Nephron (organoid): Measurements from ENCODE around the gene BAD.

Experiments used
- H3K27ac Mint-ChIP-seq, 3 experiments: 2 replicates each; pipeline ENCODE4 v1.8.0; 2020; ENCODE audit warnings: mixed read lengths in 3 of 3, mild to moderate bottlenecking in 2 of 3, moderate library complexity in 1 of 3
- H3K27me3 Mint-ChIP-seq: 2 replicates; pipeline ENCODE4 v1.8.0; 2021; ENCODE audit warnings: low read depth, mild to moderate bottlenecking, moderate library complexity, mixed read lengths
- H3K36me3 Mint-ChIP-seq: 2 replicates; pipeline ENCODE4 v1.8.0; 2020; ENCODE audit warnings: low read depth, mixed read lengths
- H3K4me1 Mint-ChIP-seq: 2 replicates; pipeline ENCODE4 v1.8.0; 2020; ENCODE audit warnings: mixed read lengths
- H3K4me3 Mint-ChIP-seq, 3 experiments: 2 replicates each; pipeline ENCODE4 v1.8.0; 2020; ENCODE audit warnings: mild to moderate bottlenecking in 3 of 3, mixed read lengths in 3 of 3, moderate library complexity in 2 of 3
- H3K9me3 Mint-ChIP-seq: 2 replicates; pipeline ENCODE4 v1.8.0; 2020; ENCODE audit warnings: mixed read lengths
- CTCF ChIP-seq, 3 experiments: fragments of 200-600 bp; sonication (generic); IDR thresholded peaks; one replicate each; pipeline ENCODE4 v1.5.0; 2021; ENCODE audit warnings: antibody characterized with exemption in 3 of 3; ENCODE audit not compliant: unreplicated experiment in 3 of 3

BAD gene

DNA sequence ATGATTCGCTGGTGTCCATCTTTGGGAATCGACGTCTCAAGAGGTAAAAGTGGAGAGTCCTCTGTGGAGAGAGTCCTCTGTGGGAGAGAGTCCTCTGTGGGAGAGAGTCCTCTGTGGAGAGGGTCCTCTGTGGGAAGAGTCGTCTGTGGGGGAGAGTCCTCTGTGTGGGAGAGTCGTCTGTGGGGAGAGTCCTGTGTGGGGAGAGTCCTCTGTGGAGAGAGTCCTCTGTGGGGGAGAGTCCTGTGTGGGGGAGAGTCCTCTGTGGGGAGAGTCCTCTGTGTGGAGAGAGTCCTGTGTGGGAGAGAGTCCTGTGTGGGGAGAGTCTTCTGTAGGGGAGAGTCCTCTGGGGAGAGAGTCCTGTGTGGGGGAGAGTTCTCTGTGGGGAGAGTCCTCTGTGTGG lies 36.6 kb upstream of the BAD start:
- Mint-ChIP-seq H3K27me3 (no peaks in the 10 kb centered on the region), H3K4me1 (peaks cover 16% of the 10 kb centered on the region), H3K36me3 (peaks cover 9% of the 10 kb centered on the region), H3K9me3 (no peaks in the 10 kb centered on the region), H3K4me3 (peak overlapping the region; percentile 64 to 77 (median 76)), H3K27ac (peak overlapping the region in 1 of 3 experiments; percentile 29)
- no peak for TF ChIP-seq CTCF (IDR thresholded peaks at IDR 0.05; ENCODE audit: unreplicated experiment in 3 of 3)

- H3K36me3 Mint-ChIP-seq = peaks cover 9% of the 10 kb centered on the region
- no peak for TF ChIP-seq CTCF (IDR thresholded peaks at IDR 0.05; ENCODE audit: unreplicated experiment in 3 of 3)
- H3K27me3 Mint-ChIP-seq = no peaks in the 10 kb centered on the region
- H3K4me1 Mint-ChIP-seq = peaks cover 16% of the 10 kb centered on the region
- no peaks in the 10 kb centered on the region for H3K9me3 Mint-ChIP-seq
- peak overlapping the region in 1 of 3 experiments; percentile 49 for H3K27ac Mint-ChIP-seq
- H3K4me3 Mint-ChIP-seq = peak overlapping the region; percentile 64 to 77 (median 76)
These were observed 36.1 kb upstream of the BAD start for GRCh38 chr11:64320556-64320955.

DNA sequence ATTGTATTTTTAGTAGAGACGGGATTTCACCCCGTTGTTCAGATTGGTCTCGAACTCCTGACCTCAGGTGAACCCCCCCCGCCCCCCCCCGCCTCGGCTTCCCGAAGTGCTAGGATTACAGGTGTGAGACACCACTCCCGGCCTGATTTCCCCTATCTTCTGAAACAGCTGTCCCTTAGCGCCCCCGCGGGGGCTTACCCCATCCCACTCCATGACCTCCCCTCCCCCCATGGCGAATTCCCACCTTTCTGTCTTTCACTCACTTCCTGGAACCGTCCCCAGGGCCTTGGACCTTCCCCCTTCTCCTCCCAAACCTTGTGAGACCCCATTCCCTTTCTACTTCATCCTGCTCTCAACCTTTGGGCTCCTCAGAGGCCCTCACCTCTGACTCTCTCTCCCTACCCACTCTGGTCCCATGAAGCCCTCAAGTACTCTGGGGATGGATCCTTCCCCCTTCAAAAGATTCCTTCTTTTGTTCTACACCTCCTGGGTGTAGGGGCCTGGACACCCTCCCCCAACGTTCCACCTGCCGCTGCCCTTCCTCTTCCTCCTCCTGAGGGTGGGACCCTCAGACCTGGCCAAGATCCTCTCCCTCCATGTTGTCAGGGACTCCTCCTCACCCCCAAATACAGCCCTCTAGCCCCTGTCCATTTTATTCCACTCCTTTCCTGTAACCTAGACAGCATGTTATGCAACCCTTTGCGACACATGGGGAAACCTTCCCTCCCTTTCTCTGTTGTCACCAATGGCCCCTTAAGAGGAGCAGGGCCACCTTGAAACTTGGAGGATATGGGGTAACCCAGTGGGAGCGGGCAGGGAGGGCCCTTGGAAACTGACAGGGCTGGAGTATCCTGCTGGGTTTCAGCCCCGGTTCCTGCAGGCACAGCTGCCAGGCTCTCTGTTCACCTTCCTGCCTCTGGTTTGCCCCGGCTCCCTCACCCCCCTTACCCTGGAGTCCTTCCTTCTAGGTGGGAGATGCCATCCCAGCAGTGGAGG lies 34.6 kb upstream of the BAD start:
- Mint-ChIP-seq H3K27ac (peak overlapping the region; percentile 100), H3K36me3 (peaks cover 12% of the 10 kb centered on the region), H3K4me3 (peak overlapping the region; percentile 94 to 99 (median 96)), H3K27me3 (no peaks in the 10 kb centered on the region), H3K9me3 (no peaks in the 10 kb centered on the region), H3K4me1 (peaks cover 16% of the 10 kb centered on the region)
- TF ChIP-seq CTCF (IDR thresholded peaks at IDR 0.05; ENCODE audit: unreplicated experiment in 3 of 3) = no peak

DNA sequence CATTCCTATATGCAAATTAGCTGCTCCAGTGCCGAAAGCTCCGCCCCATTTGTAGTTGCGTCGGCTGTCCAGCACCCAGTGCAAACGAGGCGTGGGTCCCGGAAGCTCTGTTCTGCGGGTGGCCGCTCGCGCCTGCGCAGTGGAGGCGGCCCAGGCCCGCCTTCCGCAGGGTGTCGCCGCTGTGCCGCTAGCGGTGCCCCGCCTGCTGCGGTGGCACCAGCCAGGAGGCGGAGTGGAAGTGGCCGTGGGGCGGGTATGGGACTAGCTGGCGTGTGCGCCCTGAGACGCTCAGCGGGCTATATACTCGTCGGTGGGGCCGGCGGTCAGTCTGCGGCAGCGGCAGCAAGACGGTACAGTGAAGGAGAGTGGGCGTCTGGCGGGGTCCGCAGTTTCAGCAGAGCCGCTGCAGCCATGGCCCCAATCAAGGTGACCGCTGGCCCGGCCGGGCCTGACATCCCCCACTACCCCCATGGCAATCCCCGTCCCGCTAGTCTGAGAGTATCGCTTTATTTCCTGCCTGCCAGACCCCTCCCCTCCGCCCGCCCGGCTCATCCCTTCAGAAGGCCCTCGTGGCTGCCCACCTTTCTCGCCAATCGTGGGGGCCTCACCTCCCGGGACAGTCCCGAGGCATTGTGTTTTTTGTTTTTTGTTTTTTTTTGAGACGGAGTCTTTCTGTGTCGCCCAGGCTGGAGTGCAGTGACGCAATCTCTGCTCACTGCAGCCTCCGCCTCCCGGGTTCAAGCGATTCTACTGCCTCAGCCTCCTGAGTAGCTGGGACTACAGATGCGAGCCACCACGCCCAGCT lies 33.7 kb upstream of the BAD start, which contains the start of gene PRDX5:
TSS of gene PRDX5 (plus strand) at position 161 of the 805 bp plus-strand sequence. CDS start at position 256, 95 bp downstream.
- H3K27me3 Mint-ChIP-seq = no peaks in the 10 kb centered on the region

More for the DNA sequence above, 33.7 kb upstream of the BAD start, which contains the start of gene PRDX5:
- peaks cover 16% of the 10 kb centered on the region for H3K4me1 Mint-ChIP-seq
- TF ChIP-seq CTCF (IDR thresholded peaks at IDR 0.05; ENCODE audit: unreplicated experiment in 3 of 3) = peak in 2 of 3 experiments; percentile 7 to 28
- no peaks in the 10 kb centered on the region for H3K9me3 Mint-ChIP-seq
- peak within 1 kb of the TSS; percentile 94 to 99 (median 96) for H3K4me3 Mint-ChIP-seq
- H3K27ac Mint-ChIP-seq = peak within 1 kb of the TSS; percentile 100
- peaks cover 15% of the 10 kb centered on the region for H3K36me3 Mint-ChIP-seq
